Fibroblast of lung (primary cell): ENCODE data around the gene APC2.

ENCODE experiments used
- EZH2 ChIP-seq: IDR thresholded peaks from 2 replicates; pipeline ENCODE4 v1.5.1; 2012; ENCODE audit warnings: low read length, control low read depth, mild to moderate bottlenecking; ENCODE audit errors: missing control alignments
- TF ChIP-seq, protein P1 (sequence below), 2 donors: IDR thresholded peaks in 1 of 2; conservative IDR thresholded peaks in 1 of 2; 1 replicate in 1 of 2; 2 replicates in 1 of 2; pipeline ENCODE4 v1.5.1; 2011 to 2012; ENCODE audit warnings: low read length in 2 of 2, control low read depth in 1 of 2, inconsistent platforms in 1 of 2, low read depth in 1 of 2, mild to moderate bottlenecking in 1 of 2

DNA sequence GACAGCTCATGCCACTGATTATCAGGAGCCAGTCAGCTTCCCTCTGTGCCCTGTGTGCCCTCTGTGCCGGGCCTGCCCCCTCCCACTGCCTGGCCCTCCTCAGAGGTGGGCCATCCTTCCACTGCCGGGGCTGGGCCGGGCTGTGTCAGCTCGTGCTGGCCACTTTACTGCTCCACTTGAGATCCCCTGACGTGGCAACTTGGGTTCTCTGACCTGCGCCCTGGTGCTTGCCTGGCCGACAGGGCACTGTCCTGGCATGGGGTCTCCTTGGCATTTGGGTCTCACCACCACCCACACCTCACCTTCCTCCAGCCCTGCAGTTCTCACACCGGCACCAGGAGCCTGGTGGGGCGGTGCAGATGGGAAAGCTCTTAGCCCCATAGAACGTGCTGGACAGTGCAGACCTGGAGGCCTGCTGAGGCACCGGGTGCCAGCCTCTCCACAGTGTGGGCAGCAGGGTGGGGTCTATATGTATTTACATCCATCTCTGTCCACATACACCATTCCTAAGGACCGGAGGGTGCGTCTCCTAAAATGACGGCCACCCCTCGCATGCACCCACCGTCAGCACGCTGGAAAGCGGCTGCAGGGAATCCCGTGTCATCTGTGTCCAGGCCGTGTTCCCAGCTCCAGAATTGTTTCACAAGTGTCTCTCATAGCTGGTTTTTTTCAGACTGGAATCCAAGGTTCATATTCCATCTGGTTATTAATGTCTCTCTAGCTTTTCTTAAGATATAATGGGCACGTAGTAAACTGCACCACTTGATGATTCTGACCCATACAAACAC lies 30.8 kb upstream of the APC2 start:
- TF ChIP-seq, protein P1, sequence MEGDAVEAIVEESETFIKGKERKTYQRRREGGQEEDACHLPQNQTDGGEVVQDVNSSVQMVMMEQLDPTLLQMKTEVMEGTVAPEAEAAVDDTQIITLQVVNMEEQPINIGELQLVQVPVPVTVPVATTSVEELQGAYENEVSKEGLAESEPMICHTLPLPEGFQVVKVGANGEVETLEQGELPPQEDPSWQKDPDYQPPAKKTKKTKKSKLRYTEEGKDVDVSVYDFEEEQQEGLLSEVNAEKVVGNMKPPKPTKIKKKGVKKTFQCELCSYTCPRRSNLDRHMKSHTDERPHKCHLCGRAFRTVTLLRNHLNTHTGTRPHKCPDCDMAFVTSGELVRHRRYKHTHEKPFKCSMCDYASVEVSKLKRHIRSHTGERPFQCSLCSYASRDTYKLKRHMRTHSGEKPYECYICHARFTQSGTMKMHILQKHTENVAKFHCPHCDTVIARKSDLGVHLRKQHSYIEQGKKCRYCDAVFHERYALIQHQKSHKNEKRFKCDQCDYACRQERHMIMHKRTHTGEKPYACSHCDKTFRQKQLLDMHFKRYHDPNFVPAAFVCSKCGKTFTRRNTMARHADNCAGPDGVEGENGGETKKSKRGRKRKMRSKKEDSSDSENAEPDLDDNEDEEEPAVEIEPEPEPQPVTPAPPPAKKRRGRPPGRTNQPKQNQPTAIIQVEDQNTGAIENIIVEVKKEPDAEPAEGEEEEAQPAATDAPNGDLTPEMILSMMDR (conservative IDR thresholded peaks at IDR 0.05 in 1 of 2, IDR thresholded peaks at IDR 0.05 in 1 of 2; ENCODE audit: low read depth in 1 of 2, low read length in 2 of 2) = no peak
- no peak for TF ChIP-seq EZH2
